ENCODE measurements around the gene MTF2. TPM values are rescaled to one million over a fixed set of nuclear protein-coding genes. Genes with fewer than 3 reads are reported as not detected.

The MTF2 gene
- total and polyA plus RNA-seq, 9 of the 15 experiments (the other 6 are each of a cell fraction or from before 2014, with no cell fraction given), result 29.3 to 124 (median 57.7) TPM

GRCh38 chr1:93078986-93079654 lies at the start of gene MTF2 (continued):
- TF ChIP-seq RCOR1 (IDR thresholded peaks at IDR 0.05; ENCODE audit: borderline replicate concordance in 1 of 2, low read depth in 2 of 2, low read length in 2 of 2), result peak in 1 of 2 experiments; percentile 91; a peak in 2 of 4 replicates
- TF ChIP-seq ESRRA (IDR thresholded peaks at IDR 0.05; ENCODE audit: borderline replicate concordance, low read depth), result peak; percentile 79; the same call in 1 of the 2 replicates
- TF ChIP-seq REST (IDR thresholded peaks at IDR 0.05; ENCODE audit: borderline replicate concordance), result peak; percentile 38
- 0 out of 2 replicates have a peak, but pooled peaks have one; percentile 34 for TF ChIP-seq REST (CRISPR knock-in tag; IDR thresholded peaks at IDR 0.05; ENCODE audit: low read depth)
- TF ChIP-seq XRCC3 (IDR thresholded peaks at IDR 0.05), result no peak
- no peak for TF ChIP-seq ZNF785 (CRISPR knock-in tag; IDR thresholded peaks at IDR 0.05)
- TF ChIP-seq ETV6 (IDR thresholded peaks at IDR 0.05; ENCODE audit: borderline replicate concordance in 1 of 2, low read depth in 2 of 2, low read length in 1 of 2), result peak in 1 of 2 experiments; percentile 59; a peak in 2 of 4 replicates
- TF ChIP-seq ETV6 (CRISPR knock-in tag; IDR thresholded peaks at IDR 0.05; ENCODE audit: borderline replicate concordance), result no peak
- TF ChIP-seq NR2C1 (IDR thresholded peaks at IDR 0.05), result peak; percentile 47
- peak; percentile 52; the same call in 1 of the 2 replicates for TF ChIP-seq NR2C1 (tag; IDR thresholded peaks at IDR 0.05)
- TF ChIP-seq ARID3B (CRISPR knock-in tag; IDR thresholded peaks at IDR 0.05; ENCODE audit: borderline replicate concordance), result no peak
- TF ChIP-seq SP2 (IDR thresholded peaks at IDR 0.05; ENCODE audit: extremely low read depth, low read depth, low read length, poor library complexity, severe bottlenecking), result no peak
- TF ChIP-seq HNRNPLL (IDR thresholded peaks at IDR 0.05; ENCODE audit: low read depth, low read length, poor library complexity, severe bottlenecking), result peak; percentile 75
- peak; percentile 92 for TF ChIP-seq SMAD1 (IDR thresholded peaks at IDR 0.05; ENCODE audit: low read depth, low read length, partially characterized antibody)
- peak in 1 of 2 experiments; percentile 66; a peak in 2 of 4 replicates for TF ChIP-seq TRIM24 (IDR thresholded peaks at IDR 0.05)
- peak; percentile 93 for TF ChIP-seq LCOR (CRISPR knock-in tag; IDR thresholded peaks at IDR 0.05)
- peak; percentile 71 to 87 for TF ChIP-seq MNT (conservative IDR thresholded peaks at IDR 0.05)

All from K562 (cell line).